ENCODE data around the gene RHEX. TPM values are rescaled to one million over a fixed set of nuclear protein-coding genes. Genes with fewer than 3 reads are reported as not detected.

Gene RHEX
- total and polyA plus RNA-seq, 2 of the 13 experiments (the other 11 are each of a cell fraction or from before 2014, with no cell fraction given) = 1.4 to 2.7 TPM

DNA sequence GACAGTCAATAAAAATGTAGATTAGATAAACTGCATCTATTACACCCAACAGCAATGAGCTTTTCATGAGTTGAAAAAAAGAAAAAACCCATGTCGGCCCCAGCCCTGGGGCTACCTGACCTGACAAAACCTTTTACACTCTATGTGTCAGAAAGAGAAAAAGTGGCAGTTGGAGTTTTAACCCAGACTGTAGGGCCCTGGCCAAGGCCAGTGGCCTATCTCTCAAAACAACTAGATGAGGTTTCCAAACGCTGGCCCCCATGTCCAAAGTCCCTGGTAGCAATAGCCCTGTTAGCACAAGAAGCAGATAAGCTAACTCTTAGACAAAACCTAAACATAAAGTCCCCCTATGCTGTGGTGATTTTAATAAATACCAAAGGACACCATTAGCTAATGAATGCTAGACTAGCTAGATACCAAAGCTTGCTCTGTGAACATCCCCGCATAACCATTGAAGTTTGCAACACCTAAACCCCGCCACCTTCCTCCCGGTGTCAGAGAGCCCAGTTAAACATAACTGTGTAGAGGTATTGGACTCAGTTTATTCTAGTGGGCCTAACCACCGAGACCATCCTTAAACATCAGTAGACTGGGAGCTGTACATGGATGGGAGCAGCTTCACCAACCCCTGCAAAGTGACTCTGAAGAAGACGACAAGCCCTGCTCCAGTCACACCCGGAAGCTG lies 2.8 kb downstream of the RHEX start (continued):
- TF ChIP-seq, protein P1, sequence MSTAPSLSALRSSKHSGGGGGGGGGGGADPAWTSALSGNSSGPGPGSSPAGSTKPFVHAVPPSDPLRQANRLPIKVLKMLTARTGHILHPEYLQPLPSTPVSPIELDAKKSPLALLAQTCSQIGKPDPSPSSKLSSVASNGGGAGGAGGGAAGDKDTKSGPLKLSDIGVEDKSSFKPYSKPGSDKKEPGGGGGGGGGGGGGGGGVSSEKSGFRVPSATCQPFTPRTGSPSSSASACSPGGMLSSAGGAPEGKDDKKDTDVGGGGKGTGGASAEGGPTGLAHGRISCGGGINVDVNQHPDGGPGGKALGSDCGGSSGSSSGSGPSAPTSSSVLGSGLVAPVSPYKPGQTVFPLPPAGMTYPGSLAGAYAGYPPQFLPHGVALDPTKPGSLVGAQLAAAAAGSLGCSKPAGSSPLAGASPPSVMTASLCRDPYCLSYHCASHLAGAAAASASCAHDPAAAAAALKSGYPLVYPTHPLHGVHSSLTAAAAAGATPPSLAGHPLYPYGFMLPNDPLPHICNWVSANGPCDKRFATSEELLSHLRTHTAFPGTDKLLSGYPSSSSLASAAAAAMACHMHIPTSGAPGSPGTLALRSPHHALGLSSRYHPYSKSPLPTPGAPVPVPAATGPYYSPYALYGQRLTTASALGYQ (CRISPR knock-in tag; IDR thresholded peaks at IDR 0.05) = peak; percentile 78; the same call in 1 of the 2 replicates
- TF ChIP-seq SP5 (CRISPR knock-in tag; IDR thresholded peaks at IDR 0.05; ENCODE audit: borderline replicate concordance, low read depth) (0 out of 2 replicates have a peak, but pooled peaks have one; percentile 27), MED1 (CRISPR knock-in tag; IDR thresholded peaks at IDR 0.05) (peak; percentile 95), SMAD3 (CRISPR knock-in tag; IDR thresholded peaks at IDR 0.05) (peak; percentile 43; the same call in 1 of the 2 replicates), SPEN (CRISPR knock-in tag; IDR thresholded peaks at IDR 0.05; ENCODE audit: low read depth) (peak; percentile 84), CEBPG (CRISPR knock-in tag; IDR thresholded peaks at IDR 0.05) (peak; percentile 69), ELF3 (CRISPR knock-in tag; IDR thresholded peaks at IDR 0.05) (peak; percentile 58; the same call in 1 of the 2 replicates), KLF15 (CRISPR knock-in tag; IDR thresholded peaks at IDR 0.05; ENCODE audit: borderline replicate concordance) (peak; percentile 58; the same call in 1 of the 2 replicates), ZNF232 (CRISPR knock-in tag; IDR thresholded peaks at IDR 0.05; ENCODE audit: borderline replicate concordance) (peak; percentile 91; the same call in 1 of the 2 replicates), DPF2 (CRISPR knock-in tag; IDR thresholded peaks at IDR 0.05; ENCODE audit: borderline replicate concordance, low read depth) (peak; percentile 74), NCOA2 (CRISPR knock-in tag; IDR thresholded peaks at IDR 0.05) (peak; percentile 85), ZNF572 (CRISPR knock-in tag; IDR thresholded peaks at IDR 0.05) (peak; percentile 83; the same call in 1 of the 2 replicates), GABPB1 (CRISPR knock-in tag; IDR thresholded peaks at IDR 0.05) (0 out of 2 replicates have a peak, but pooled peaks have one; percentile 14), HDAC1 (CRISPR knock-in tag; IDR thresholded peaks at IDR 0.05) (peak; percentile 86), MED13 (CRISPR knock-in tag; IDR thresholded peaks at IDR 0.05) (peak; percentile 75; the same call in 1 of the 2 replicates)
- TF ChIP-seq, protein P2, sequence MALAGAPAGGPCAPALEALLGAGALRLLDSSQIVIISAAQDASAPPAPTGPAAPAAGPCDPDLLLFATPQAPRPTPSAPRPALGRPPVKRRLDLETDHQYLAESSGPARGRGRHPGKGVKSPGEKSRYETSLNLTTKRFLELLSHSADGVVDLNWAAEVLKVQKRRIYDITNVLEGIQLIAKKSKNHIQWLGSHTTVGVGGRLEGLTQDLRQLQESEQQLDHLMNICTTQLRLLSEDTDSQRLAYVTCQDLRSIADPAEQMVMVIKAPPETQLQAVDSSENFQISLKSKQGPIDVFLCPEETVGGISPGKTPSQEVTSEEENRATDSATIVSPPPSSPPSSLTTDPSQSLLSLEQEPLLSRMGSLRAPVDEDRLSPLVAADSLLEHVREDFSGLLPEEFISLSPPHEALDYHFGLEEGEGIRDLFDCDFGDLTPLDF (CRISPR knock-in tag; IDR thresholded peaks at IDR 0.05) = 0 out of 2 replicates have a peak, but pooled peaks have one; percentile 73
- TF ChIP-seq, protein P3, sequence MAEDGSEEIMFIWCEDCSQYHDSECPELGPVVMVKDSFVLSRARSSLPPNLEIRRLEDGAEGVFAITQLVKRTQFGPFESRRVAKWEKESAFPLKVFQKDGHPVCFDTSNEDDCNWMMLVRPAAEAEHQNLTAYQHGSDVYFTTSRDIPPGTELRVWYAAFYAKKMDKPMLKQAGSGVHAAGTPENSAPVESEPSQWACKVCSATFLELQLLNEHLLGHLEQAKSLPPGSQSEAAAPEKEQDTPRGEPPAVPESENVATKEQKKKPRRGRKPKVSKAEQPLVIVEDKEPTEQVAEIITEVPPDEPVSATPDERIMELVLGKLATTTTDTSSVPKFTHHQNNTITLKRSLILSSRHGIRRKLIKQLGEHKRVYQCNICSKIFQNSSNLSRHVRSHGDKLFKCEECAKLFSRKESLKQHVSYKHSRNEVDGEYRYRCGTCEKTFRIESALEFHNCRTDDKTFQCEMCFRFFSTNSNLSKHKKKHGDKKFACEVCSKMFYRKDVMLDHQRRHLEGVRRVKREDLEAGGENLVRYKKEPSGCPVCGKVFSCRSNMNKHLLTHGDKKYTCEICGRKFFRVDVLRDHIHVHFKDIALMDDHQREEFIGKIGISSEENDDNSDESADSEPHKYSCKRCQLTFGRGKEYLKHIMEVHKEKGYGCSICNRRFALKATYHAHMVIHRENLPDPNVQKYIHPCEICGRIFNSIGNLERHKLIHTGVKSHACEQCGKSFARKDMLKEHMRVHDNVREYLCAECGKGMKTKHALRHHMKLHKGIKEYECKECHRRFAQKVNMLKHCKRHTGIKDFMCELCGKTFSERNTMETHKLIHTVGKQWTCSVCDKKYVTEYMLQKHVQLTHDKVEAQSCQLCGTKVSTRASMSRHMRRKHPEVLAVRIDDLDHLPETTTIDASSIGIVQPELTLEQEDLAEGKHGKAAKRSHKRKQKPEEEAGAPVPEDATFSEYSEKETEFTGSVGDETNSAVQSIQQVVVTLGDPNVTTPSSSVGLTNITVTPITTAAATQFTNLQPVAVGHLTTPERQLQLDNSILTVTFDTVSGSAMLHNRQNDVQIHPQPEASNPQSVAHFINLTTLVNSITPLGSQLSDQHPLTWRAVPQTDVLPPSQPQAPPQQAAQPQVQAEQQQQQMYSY (CRISPR knock-in tag; IDR thresholded peaks at IDR 0.05) = peak; percentile 61; the same call in 1 of the 2 replicates
- TF ChIP-seq, protein P4, sequence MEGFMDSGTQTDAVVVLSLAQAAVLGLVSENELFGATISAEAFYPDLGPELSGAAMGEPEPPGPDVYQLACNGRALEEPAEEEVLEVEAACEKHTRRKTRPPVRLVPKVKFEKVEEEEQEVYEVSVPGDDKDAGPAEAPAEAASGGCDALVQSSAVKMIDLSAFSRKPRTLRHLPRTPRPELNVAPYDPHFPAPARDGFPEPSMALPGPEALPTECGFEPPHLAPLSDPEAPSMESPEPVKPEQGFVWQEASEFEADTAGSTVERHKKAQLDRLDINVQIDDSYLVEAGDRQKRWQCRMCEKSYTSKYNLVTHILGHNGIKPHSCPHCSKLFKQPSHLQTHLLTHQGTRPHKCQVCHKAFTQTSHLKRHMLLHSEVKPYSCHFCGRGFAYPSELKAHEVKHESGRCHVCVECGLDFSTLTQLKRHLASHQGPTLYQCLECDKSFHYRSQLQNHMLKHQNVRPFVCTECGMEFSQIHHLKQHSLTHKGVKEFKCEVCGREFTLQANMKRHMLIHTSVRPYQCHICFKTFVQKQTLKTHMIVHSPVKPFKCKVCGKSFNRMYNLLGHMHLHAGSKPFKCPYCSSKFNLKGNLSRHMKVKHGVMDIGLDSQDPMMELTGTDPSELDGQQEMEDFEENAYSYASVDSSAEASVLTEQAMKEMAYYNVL (CRISPR knock-in tag; IDR thresholded peaks at IDR 0.05; ENCODE audit: borderline replicate concordance) = peak; percentile 95
- TF ChIP-seq, protein P5, sequence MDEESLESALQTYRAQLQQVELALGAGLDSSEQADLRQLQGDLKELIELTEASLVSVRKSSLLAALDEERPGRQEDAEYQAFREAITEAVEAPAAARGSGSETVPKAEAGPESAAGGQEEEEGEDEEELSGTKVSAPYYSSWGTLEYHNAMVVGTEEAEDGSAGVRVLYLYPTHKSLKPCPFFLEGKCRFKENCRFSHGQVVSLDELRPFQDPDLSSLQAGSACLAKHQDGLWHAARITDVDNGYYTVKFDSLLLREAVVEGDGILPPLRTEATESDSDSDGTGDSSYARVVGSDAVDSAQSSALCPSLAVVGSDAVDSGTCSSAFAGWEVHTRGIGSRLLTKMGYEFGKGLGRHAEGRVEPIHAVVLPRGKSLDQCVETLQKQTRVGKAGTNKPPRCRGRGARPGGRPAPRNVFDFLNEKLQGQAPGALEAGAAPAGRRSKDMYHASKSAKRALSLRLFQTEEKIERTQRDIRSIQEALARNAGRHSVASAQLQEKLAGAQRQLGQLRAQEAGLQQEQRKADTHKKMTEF (CRISPR knock-in tag; IDR thresholded peaks at IDR 0.05) = peak; percentile 69

Data from HepG2 (cell line).